ENCODE results near the gene ZNF487.
"Not testable (repeated sequence)": the region's sequence is repeated elsewhere in the genome, so short reads cannot be mapped to it uniquely, and the experiment has no call there.

Gene ZNF487

DNA sequence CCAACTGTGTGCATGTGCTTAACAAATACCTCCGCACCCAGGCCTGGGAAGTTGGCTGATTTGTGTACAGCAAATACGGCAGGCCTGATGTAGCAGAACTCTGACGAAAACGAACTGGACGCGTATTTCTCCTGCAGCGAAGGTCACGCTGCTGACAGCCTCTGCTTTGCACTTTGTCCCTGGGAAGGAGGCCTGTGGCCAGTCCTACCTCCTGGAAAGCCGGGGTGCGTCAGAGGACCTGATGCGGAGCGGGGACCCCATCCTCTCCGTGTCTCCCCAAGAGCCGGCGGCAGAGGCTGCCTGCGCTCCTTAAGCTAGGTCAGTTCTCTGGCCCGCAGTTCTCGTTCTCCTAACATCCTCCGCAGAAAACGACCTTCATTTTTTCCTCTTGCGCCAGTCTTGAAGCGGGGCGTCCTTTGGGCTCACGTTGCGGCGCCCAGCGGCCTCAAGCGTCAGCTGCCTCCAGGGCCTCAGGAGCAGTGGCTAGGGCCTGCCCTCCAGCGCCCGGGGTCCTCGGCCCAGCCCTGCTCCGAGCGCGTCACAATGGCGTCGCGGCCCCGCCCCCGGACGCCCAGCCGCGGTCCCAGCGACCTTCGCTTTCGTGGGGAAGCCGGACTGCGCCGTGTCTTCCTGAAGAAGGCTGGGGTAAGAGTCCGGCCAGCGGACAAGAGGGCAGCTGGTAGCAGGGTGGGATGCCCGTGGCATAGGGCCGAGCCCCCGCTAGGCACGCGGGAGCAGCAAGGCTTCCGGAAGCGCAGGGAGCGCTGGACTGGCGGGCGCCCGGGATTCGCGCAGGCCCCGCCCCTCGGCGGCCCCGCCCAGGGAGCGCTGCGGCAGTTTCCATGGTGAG is at the start of gene ZNF487:
Gene ZNF487 (plus strand): TSS at position 821 of the 850 bp plus-strand sequence. CDS start 38,703 bp downstream, outside the sequence.
- peak; percentile 4 for DNase-seq

DNA sequence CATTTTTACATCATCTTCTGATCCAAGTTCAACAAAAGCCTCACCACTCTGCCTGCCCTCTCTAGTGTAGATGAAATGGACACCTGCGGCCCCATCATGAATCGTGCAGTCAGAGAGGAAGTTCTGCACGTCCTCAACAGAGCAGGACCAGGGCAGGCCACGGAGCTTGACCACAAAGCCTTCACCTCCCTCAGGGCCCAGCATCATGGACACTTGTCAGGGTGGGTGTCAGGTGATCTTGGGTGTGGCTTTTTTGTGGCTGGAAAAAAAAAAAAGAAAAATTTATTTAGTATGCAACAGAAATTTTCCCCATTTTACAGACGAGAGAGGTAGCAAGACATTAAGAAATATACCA is 49.3 kb upstream of the ZNF487 start:
- DNase-seq: no peak

- DNase-seq: no peak
These were observed 47.0 kb upstream of the ZNF487 start for GRCh38 chr10:43389867-43390266.

GRCh38 chr10:43390333-43390732 is 46.6 kb upstream of the ZNF487 start:
- no peak for DNase-seq

GRCh38 chr10:43390759-43391158 is 46.2 kb upstream of the ZNF487 start:
- no peak for DNase-seq

- DNase-seq: no peak
These were observed 45.4 kb upstream of the ZNF487 start for GRCh38 chr10:43391496-43391895.

- DNase-seq: no peak
These were observed 44.2 kb upstream of the ZNF487 start for GRCh38 chr10:43392748-43393147.

DNA sequence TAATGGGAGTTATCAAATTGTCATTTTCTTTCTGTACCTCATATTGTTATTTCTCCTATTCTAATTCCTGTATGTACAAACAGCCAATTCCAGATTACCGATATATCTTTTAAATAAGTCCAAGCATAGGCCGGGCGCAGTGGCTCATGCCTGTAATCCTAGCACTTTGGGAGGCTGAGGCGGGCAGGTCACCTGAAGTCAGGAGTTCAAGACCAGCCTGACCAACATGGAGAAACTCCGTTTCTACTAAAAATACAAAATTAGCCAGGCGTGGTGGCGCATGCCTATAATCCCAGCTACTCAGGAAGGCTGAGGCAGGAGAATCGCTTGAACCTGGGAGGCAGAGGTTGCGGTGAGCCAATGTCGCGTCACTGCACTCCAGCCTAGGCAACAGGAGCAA is 43.7 kb upstream of the ZNF487 start:
- DNase-seq: not testable (repeated sequence)

GRCh38 chr10:43393606-43394360 is 43.1 kb upstream of the ZNF487 start:
- DNase-seq: no peak

DNA sequence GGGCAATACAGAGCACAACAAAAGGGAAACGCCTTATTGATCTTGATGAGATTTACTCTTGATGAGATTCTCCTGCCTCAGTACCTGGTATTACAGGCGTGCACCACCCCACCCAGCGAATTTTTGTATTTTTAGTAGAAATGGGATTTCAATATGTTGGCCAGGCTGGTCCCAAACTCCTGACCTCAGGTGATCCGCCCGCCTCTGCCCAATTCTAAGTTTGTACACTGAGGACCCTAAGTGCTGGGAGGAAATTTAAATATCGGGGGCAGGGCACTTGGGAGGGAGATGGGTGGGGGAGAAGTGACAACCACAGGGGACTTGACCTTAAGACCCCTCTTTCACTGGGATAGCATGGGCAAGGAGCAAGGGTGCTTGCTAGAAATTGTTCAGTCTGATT is 42.0 kb upstream of the ZNF487 start:
- DNase-seq: no peak

DNA sequence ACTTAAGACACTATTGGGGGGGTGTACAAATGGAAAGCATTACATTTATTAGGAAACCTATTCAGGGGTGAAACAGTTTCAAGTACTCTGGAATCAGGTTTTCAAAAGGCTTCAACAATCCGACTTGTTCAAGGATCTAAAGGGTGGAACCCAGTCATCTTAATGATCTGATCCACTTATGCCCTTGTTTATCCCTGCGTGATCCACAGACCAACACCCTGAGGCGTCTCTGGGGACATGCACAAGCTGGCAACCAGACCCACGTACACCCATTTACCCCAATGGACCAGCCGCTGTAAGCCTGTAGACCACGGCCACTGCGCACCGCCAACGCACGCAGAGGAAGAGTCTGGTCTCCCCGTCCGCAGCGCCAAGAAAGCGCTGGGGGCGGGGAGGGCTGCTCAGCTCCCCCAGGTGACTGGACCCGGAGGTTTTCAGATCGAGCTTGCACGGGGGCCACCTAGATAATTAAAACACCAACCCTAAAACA is 41.3 kb upstream of the ZNF487 start:
- DNase-seq: no peak

- DNase-seq: no peak
These were observed 40.6 kb upstream of the ZNF487 start for GRCh38 chr10:43396061-43396927.

GRCh38 chr10:43396928-43397624 is 39.8 kb upstream of the ZNF487 start:
- DNase-seq: no peak

GRCh38 chr10:43398939-43399319 is 38.0 kb upstream of the ZNF487 start:
- no peak for DNase-seq

GRCh38 chr10:43399320-43400310 is 37.3 kb upstream of the ZNF487 start:
- no peak for DNase-seq

GRCh38 chr10:43401627-43402026 is 35.3 kb upstream of the ZNF487 start:
- DNase-seq: no peak

DNA sequence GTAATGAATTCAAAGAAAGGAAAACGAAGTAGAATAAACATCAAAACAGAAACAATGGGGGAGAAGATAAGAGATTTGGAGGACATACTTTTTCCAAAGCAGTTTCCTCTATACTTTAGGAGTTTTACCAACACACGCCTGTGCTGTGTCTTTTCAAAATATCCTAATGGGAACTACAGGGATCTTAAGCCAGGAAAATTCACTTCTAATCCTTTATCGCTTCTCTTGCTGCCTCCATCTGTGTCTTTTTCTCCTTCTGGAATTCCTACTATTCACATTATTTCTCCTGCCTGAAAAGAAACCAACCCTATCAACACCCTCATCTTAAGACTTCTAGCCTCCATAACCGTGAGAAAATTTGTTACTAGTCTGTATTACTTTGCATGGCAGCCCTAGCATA is 34.7 kb upstream of the ZNF487 start:
- no peak for DNase-seq

- DNase-seq: no peak
These were observed 33.9 kb upstream of the ZNF487 start for GRCh38 chr10:43402880-43403452.

DNA sequence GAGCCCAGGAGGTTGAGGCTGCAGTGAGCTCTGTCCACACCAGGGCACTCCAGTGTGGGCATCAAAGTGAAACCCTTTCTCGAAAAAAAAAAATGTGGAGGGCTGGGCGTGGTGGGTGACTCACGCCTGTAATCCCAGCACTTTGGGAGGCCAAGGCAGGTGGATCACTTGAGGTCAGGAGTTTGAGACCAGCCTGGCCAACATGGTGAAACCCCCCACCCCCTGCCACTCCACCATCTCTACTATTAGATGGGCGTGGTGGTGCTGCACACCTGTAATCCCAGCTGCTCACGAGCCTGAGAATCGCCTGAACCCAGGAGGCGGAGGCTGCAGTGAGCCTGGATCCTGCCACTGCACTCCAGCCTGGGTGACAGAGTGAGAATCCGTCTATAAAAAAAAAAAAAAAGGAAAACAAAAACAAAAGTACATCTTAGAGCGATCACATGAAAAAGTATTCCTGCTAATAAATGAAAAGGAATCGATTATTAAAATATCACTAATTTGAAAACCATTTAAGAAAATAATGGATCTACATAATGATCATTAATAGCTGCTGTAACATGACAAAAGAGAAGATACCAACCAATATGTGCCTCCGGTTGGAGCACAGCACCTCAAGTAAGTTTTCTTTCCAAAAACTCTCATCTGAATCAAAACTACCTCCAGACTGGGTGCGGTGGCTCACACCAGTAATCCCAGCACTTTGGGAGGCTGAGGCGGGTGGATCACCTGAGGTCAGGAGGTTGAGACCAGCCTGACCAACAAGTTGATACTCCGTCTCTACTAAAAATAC is 32.8 kb upstream of the ZNF487 start:
- DNase-seq: no peak

DNA sequence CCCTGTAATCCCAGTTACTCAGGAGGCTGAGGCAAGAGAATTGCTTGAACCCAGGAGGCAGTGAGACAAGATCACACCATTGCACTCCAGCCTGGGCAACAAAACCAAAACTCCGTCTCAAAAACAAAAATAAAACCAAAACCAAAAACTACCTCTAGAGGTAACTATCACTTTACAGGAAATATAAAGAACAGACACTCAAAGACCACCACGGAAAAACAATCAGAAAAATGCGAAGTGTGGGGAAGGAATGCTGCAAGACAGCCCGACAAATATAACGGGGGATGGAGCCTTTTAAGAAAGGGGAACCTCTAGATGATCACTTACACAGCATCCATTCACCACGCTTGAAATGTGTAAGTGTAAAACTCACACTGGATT is 32.2 kb upstream of the ZNF487 start:
- DNase-seq: no peak
